CMK (cell line): ENCODE measurements around the gene LGMN.
"Not testable (repeated sequence)": the region's sequence is repeated elsewhere in the genome, so short reads cannot be mapped to it uniquely, and the experiment has no call there.

Source experiments
- DNase-seq: peaks from one replicate; pipeline ENCODE4 v3.0.0-alpha.2; 2010; ENCODE audit warnings: low read depth

LGMN gene

DNA sequence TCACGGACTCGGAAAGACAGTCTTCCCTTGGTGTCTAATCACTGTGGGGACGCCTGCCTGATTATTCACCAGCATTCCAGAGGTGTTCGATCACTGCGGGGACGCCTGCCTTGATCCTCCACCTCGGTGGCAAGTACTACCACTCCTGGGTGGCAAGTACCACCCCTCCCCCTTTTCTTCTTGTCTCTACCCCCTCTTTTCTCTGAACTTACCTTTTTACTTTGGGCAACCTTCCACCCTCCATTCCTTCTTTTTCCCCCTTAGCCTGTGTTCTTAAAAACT is 12.0 kb upstream of the LGMN start:
- DNase-seq: no peak

DNA sequence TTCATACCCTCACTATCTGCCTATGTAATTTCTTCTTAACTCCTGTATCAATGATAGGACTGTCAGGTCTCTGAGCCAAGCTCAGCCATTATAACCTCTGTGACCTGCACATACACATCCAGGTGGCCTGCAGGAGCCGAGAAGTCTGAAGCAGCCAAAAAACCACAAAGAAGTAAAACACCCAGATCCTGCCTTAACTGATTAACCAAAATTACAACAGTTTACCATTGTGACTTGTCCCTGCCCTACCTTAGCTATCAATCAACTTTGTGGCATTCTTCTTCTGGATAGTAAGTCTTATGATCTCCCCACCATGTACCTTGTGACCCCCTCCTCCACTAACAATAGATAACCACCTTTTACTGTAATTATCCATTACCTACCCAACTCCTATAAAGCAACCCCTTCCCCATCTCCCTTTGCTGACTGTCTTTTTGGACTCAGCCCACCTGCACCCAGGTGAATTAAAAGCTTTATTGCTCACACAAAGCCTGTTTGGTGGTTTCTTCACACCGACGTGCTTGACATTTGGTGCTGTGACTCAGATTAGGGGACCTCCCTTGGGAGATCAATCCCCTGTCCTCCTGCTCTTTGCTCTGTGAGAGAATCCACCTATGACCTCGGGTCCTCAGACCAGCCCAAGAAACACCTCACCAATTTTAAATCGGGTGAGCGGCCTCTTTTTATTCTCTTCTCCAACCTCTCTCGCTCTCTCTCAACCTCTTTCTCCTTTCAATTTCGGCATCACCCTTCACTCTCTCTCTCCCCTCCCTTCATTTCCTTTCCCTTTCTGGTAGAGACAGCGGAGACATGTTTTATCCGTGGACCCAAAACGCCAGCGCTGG is 11.5 kb upstream of the LGMN start:
- DNase-seq: no peak

DNA sequence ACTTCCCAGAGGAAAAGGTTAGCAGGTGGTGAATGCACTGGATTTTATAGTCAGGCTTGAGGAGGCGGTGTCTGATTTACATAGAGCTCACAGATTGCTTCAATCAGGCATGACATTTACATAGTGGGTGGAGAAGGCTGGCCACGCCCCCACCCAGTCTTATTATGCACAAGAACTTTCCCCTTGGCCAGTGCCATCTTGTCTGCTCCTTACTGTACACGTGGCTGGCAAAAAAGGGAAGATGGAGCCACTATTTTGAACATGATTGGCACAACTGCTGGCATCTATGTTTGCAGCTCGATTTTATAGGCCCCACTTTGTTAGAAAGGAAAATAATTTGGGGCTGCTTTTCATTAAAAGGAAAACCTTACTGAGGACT is 10.9 kb upstream of the LGMN start:
- DNase-seq: no peak

DNA sequence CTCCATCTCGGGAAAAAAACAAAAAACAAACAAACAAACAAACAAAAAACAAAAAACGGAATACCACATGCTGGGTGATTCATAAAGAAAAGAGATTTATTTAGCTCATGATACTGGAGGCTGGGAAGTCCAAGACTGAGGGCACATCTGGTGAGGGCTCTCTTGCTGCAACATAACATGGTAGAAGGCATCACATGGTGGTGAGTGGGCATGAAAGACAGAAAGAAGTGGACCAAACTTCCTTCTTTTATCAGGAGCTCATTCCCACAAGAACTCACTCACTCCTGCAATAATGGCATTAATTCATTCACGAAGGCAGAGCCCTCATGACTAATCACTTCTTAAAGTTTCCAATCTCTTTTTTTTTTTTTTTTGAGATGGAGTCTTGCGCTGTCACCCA is 8.0 kb upstream of the LGMN start:
- DNase-seq: no peak

DNA sequence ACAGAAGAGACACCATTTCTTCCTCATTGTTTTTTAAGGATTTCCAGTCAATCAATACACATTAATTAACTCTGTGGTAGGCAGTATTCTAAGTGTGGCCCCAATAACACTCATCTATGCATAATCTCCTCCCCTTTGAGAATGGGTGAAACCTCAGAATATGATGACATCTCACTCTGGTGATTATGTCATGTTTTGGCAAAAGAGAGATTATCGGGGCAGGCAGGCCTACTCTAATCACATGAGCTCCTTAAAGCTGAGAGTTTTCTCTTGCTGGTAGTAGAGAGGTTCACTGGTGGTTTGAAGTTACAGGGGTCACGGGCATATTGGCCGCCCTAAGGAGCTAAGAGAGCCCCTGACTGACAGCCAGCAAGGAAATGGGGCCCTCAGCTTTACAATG is 7.1 kb upstream of the LGMN start:
- DNase-seq: no peak

DNA sequence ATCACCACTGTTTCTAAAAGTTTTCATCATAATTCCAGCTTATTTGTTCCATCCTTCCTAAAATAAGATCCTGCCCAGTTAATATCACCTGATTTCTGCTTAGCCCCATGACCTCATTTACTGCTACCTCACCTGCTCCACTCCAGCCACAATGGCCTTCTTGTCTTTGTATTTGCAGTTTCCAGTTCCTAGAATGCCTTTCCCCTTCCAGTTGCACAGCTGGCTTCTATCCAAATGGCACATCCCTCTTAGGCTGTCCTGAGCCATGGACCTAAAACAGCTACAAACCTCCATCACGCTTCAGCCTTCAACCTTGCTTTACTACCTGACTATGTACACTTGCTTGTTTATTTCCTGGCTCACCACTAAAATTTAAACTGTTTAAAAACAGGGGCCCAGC is 6.5 kb upstream of the LGMN start:
- DNase-seq: no peak

DNA sequence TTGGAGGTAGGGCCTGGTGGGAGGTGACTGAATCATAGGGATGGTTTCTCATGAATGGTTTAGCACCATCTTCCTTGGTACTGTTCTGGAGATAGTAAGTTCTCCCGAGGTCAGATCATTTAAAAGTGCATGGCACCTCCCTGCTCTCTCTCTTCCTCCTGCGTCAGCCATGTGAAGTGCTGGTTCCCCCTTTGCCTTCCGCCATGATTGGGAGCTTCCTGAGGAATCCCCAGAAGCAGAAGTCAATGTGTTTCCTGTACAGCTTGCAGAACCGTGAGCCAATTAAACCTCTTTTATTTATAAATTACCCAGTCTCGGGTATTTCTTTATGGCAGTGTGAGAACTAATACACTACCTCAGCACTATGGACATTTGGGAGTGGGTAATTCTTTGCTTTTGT is 4.8 kb upstream of the LGMN start:
- no peak for DNase-seq

DNA sequence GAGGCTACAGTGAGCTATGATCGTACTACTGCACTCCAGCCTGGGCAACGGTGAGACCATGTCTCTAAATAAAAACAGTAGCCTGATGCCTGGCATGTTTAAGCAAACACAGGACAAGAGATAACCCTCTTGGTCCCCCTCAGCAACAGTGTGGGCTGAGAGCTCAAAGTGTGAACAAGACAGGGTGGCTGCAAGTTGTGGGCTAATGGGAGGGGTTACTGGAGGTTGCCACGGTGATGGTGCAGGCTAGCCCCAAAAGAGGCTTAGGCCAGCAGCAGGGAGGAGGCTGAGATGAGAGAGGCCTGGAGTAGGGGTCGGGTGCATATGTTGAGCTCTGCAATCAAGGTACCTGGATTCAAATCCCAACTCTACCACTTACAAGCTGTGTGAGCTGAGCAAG is 3.4 kb upstream of the LGMN start:
- DNase-seq: no peak

DNA sequence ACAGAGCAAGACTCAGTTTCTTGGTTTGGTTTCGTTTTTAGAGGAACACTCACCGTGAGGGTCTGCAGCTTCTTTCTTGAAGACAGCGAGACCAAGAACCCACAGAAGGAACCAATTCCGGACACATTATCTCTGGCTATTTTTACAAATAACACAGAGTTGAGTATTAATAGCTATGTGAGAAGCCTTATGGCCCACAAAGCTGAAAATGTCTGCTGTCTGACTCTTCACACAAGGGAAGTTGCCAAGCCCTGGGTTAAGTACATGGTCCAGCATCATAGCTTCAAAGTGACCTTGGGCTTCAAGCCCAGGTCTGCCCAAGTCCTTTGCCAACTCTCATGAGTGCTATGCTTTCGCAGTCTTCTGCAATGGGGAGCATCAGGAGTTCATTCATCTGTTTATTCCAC is 2.6 kb upstream of the LGMN start:
- DNase-seq: no peak

DNA sequence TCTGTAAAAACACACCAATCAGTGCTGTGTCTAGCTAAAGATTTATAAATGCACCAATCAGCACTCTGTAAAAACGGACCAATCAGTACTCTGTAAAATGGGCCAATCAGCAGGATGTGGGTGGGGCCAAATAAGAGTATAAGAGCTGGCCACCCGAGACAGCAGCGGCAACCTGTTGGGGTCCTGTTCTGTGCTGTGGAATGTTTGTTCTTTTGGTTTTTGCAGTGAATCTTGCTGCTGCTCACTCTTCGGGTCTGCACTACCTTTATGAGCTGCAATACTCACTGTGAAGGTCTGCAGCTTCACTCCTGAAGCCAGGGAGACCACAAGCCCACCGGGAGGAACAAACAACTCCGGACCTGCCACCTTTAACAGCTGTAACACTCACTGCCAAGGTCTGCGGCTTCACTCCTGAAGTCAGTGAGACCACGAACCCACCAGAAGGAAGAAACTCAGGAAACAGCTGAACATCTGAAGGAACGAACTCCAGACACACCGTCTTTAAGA is 1.8 kb upstream of the LGMN start:
- DNase-seq: not testable (repeated sequence)

DNA sequence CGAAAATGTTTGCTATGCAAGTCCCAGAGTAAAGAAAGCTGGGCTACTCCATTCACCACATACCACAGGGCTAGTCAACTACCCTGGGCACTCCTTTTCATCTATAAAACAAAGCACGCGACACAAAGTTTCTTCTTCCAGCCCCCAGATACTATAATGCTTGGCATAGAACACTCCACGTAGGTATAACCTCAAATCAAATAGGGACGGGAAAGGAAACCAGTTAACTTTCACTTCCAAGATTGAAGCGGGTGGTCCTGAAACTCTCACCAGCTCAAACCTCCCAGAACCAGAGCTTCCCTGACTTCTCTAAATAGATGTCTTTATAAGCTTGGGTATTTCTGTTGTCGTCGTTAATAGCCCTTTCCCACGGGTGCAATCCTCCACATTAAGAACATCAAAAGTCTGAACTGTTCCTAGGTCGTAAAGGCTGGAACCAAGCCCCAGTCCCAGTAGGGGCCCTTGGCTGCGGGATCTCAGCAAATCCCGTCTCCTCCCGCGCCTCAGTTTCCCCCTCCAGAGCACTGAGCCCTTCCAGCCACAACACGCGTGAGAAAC is 647 bp downstream of the LGMN start:
- no peak for DNase-seq

DNA sequence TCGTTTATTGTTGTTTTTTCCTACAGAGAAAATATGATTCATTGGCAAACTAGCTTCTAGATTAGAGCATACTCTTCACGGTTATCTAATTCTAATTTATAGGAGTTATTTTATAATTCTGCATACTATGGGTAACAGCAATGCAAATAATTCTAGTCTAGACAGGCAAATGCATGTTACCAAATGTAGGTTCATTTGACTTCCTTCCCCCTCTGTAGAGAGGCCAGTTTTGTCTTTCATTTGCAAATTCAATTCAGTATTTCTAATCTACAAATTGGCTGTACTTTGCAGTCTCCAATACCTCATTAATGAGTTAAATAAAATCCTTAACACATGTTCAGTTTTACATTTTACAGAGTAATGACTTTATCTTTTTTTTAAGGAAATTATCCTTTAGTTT is 4.2 kb downstream of the LGMN start:
- DNase-seq: no peak

DNA sequence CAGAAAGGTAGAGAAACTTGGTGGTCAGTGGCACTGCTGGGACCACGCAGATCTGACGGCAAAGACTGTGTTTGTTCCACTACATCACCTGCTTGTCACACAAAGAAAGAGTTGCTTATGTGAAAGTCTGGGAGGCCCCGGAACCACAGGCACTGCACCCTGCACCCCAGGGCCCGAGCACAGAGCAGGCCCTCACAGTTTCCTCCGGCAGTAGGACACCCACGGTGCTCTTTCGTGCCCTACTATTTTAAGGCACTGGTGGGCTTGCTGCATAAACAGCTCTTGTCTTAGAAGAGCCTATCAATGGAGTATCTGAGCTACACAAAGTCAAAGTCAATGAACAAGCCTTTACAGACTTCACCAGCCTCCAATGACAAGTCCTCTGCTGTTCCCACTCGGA is 8.0 kb downstream of the LGMN start:
- no peak for DNase-seq

DNA sequence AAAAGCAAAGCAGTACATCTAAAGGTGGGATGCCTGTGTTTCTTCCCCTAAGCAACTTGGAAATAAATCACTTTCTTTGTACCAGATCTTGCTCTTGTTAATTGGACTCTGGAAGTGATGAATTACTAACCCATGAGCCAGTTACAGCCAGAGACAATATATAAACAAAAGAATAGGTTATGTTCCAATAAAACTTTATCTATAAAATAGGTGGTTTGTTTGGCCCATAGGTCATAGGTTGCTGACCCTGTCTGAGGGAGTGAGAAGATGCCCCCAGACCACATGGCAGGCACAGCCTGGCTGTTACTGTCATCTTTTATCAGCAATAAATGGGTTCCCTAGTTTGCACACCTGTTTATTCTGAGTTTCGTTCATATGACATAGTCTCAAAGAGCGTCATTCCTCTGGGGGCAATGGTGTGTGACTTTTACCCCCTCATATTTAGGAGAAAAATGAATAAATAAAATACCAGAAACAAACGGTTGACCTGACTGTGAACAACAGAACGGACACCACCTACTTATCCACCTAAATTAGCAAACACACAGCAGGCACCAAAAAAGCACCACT is 10.7 kb downstream of the LGMN start:
- no peak for DNase-seq

DNA sequence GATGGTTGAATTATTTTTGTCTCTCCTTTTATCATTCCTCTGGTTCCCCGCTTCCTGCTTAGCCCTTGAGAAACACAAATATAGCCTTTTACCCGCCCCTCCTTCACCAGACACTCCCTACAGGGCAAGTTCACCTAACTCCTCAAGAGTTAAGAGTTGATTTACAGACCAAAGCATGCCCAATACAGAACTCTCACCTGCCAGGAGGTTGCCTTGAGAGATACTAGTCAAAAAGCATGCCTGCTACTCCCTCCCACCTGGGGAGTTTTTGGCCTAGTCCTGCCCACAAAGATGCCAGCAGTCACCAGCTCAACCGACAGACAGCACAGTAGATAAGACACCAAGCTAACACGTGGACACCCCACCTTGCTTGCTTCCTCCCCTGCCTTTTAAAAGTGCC is 11.2 kb downstream of the LGMN start:
- no peak for DNase-seq

DNA sequence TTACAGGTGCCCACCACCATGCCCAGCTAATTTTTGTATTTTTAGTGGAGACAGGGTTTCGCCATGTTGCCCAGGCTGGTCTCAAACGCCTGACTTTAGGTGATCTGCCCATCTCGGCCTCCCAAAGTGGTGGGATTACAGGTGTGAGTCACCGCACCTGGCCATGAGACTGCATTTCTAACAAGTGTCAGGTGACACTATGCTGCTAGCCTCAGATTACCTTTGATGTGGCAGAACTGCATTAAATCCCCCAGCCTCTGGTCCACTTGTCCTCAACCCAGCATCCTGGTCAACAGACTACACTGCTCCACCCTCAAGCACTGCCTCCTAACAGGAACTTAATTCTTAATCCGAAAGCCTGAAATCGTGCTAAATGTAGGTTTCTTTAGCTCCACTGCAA is 13.1 kb downstream of the LGMN start:
- DNase-seq: no peak

DNA sequence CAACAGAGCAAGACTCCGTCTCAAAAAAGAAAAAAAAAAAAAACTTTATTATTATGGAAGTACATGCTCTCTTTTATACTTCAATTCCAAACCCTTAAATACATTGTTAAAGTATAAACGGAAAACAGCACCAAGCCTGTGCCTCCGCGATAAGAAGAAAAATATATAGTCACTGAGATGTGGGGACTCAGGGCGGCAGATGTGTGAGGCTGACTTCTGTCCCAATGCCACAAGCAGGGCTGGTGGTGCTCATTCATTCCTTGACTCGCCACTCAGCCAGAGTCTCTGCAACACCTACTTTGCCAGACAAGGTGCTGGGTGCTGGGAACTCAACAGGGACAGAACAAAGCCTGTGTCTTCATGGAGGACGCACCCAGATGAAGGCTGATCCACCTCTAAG is 13.8 kb downstream of the LGMN start:
- no peak for DNase-seq

DNA sequence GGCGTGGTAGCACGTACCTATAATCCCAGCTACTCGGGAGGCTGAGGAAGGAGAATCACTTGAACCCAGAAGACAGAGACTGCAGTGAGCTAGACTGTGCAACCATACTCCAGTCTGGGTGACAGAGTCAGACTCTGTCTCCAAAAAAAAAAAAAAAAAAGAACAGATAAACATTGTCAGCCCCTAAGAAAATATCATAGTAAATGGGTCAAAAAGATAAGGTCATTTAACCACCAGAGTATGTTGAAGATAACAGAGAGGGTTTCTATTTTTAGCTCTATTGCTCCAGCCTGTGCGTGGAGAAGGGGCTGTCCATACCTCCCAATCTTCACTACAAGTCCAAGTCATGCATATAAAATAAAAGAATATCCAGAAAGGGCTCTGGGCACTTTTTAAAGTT is 15.4 kb downstream of the LGMN start:
- DNase-seq: no peak

DNA sequence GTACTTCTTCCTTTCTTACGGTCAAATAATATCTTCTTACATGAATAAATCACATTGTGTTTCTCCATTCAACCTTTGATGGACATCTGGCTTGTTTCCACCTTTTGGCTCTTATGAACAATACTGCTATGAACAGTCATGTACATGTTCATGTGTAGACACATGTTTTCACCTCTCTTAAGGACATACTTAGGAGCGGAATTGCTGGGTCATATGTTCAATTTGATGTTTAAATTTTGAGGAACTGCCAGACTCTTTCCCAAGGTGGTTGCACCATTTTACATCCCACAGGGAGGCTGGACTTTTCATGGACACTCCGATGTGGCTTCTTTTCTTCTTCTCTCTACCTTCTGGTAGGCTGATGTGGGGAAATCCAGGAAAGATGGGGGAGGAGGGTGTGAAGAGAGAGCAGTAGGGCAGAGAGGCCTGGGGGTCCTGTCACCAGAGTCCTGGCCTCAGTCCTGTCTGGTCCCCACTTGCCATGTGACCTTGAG is 16.8 kb downstream of the LGMN start:
- DNase-seq: no peak

DNA sequence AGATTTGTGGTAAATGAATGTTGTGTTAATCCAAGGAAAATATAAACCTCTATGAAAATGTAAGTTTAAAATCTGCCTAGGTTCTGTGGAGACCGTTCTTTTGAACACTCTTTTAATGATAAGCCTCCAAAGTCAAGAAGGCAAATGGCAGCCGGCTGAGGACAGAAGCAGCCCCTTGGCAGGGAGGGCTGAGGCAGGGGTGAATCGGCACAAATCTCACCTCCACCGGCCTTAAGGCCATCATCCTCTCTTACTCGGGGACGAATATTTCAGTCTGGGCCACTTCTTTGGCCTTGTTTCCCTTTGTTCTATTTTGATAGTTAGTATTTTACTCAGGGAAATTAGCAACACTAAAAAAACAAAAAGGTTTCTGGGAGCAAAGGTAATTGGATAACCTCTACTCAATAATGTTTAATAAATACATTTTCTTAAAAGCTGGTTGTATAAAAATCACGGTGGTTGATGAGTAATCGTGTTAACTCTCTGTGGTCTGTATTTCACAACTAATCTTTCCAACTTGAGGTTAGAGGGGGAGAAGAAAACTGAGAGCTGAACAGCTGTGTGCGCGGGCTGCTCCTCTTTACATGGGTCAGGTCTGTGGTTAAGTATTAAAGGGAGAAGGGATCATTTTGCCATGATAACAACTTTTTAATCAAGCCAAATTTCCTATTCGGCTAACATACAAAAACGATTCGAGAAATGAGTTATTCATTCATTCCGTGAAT is 18.6 kb downstream of the LGMN start:
- no peak for DNase-seq

DNA sequence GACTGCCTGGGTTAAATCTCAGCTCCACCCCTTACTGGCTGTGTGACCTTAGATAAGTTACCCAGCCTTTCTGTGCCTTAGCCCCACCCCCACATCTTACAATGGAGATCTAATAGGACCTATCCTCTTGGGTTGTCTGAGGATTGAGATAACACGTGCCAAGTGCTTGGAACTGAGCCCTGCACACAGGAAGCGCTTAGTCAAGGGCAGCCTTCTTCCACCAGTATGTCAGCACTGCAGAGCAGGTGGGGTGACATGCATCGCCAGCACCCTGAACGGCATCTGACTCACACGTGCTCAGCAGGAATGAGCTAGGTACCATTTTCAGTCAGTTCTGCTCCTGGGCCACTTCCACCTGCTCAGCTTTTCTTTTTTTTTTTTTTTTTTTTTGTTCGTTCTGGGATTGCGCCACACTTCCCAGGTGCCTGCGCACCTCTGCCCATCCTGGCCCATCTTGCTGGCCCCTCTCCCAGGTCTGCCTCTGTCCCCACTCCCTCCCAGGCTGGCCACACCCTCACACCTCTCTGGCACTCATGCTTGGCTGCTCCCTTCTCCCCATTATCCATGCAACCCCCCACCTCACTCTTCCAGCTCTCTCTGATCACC is 19.6 kb downstream of the LGMN start:
- DNase-seq: no peak

DNA sequence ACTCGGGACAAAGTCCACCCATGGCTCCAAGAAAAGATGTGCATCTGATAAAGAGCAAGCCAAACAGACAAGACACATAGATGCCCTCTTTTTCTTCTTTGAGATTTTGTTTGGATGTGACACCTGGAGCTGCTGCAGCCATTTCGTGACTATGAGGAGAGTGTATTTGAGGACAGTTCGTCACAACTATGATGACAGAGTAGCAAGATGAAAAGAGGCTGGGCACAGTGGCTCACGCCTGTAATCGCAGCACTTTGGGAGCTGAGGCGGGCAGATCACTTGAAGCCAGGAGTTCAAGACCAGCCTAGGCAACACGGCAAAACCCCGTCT is 21.5 kb downstream of the LGMN start:
- DNase-seq: no peak
